Kidney (tissue), 22 donors: ENCODE data around the gene PAQR3. TPM values are rescaled to one million over a fixed set of nuclear protein-coding genes. Genes with fewer than 3 reads are reported as not detected.
A peak's percentile ranks its signal among the peaks of the same experiment; 100 is the strongest.

ENCODE experiments used
- DNase-seq, 5 donors: peaks; one replicate each; pipeline ENCODE4 v3.0.0-alpha.2; 2013 to 2020
- FAIRE-seq: peaks from 2 replicates; lab custom pipeline; 2012; peaks lifted over from hg19 to GRCh38; lab: Jason Lieb, UNC
- H3K27ac ChIP-seq, 2 donors: one replicate each; pipeline ENCODE4 v1.7.0; 2013; ENCODE audit warnings: low read depth in 2 of 2, low read length in 2 of 2, inconsistent platforms in 1 of 2
- H3K27me3 ChIP-seq: one replicate; pipeline ENCODE4 v1.7.1; 2013; ENCODE audit warnings: low read length, inconsistent platforms; ENCODE audit not compliant: control insufficient read depth, insufficient read depth
- H3K36me3 ChIP-seq, 3 donors: one replicate each; pipeline versions ENCODE4 v1.7.0 to v1.7.1; 2013; ENCODE audit warnings: low read length in 3 of 3, control low read depth in 1 of 3, inconsistent platforms in 1 of 3; ENCODE audit not compliant: insufficient read depth in 3 of 3, control insufficient read depth in 2 of 3
- H3K4me1 ChIP-seq, 3 donors: one replicate each; pipeline versions ENCODE4 v1.7.0 to v1.7.1; 2013; ENCODE audit warnings: low read length in 3 of 3, inconsistent platforms in 1 of 3, low read depth in 1 of 3; ENCODE audit not compliant: control insufficient read depth in 2 of 3, insufficient read depth in 2 of 3
- H3K4me3 ChIP-seq, 3 donors: one replicate each; pipeline versions ENCODE4 v1.7.0 to v1.8.1; 2013; ENCODE audit warnings: low read length in 3 of 3, control low read depth in 1 of 3, inconsistent platforms in 1 of 3
- H3K9ac ChIP-seq, 3 donors: one replicate each; pipeline versions ENCODE4 v1.7.0 to v1.7.1; 2013; ENCODE audit warnings: low read length in 3 of 3, control low read depth in 1 of 3, inconsistent platforms in 1 of 3
- H3K9me3 ChIP-seq, 3 donors: one replicate each; pipeline versions ENCODE4 v1.7.0 to v1.7.1; 2013; ENCODE audit warnings: low read length in 3 of 3, control low read depth in 1 of 3, inconsistent platforms in 1 of 3; ENCODE audit not compliant: control insufficient read depth in 2 of 3, insufficient read depth in 1 of 3
- intact Hi-C: fragments of 100-400 bp; cut with DNase I; formaldehyde crosslinking; loops from one replicate; pipeline ENCODE4 v1.11.1; 2022
- long read RNA-seq, 10 donors: library from polyadenylated mRNA in 1 of 10; unstranded in 1 of 10; transcript quantifications; one replicate each; pipeline ENCODE4 v2.0.0 and lab custom pipeline, GENCODE V29; 2021 to 2026
- polyA plus RNA-seq: library from polyadenylated mRNA; stranded (reverse); fragments of 350-450 nt; fragmentation: Illumina TruSeq; extraction: RNeasy Lipid Tissue Mini Kit (QIAGEN cat#74804); gene quantifications from one replicate; pipeline ENCODE4 v1.2.3, GENCODE V29; 2014; ENCODE audit warnings: low read depth, low replicate concordance; ENCODE audit not compliant: insufficient read depth
- total RNA-seq: library from RNA; stranded (reverse); fragmentation: NEBNext Ultra II Directional; extraction: Animal tissue kit (Norgen Biotek cat#: 25700); gene quantifications from one replicate; pipeline ENCODE4 v1.2.1, GENCODE V29; 2021
- TF ChIP-seq, protein P1 (sequence below): IDR thresholded peaks from 3 replicates; pipeline ENCODE4 v1.5.1; 2012; ENCODE audit warnings: mild to moderate bottlenecking, moderate library complexity, borderline replicate concordance; ENCODE audit not compliant: insufficient read depth; ENCODE audit errors: extremely low read depth
- donor health status: control.
- donor health status: control.
- donor health status: control.
- donor health status: control.
- donor health status: control.
- donor health status: DM: yes; HTN: yes; CAD: no.
- donor health status: Normal renal cell carcinoma (clear cell type).

PAQR3 gene, protein sequence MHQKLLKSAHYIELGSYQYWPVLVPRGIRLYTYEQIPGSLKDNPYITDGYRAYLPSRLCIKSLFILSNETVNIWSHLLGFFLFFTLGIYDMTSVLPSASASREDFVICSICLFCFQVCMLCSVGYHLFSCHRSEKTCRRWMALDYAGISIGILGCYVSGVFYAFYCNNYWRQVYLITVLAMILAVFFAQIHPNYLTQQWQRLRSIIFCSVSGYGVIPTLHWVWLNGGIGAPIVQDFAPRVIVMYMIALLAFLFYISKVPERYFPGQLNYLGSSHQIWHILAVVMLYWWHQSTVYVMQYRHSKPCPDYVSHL
- total RNA-seq (11.4 TPM), polyA plus RNA-seq (4.9 TPM)
- long read RNA-seq, donor 1 = 0 reads
- long read RNA-seq, donor 2, full-length matches to known transcripts = 3 of 3 reads
- long read RNA-seq, donor 2, partial matches to known transcripts = 0 of 3 reads
- long read RNA-seq, donor 2, other reads (novel, unspliced or antisense) = 0 of 3 reads
- long read RNA-seq, donor 3, full-length matches to known transcripts = 1 of 1 reads
- long read RNA-seq, donor 3, partial matches to known transcripts = 0 of 1 reads
- long read RNA-seq, donor 3, other reads (novel, unspliced or antisense) = 0 of 1 reads
- long read RNA-seq, donor 4, full-length matches to known transcripts = 2 of 2 reads
- long read RNA-seq, donor 4, partial matches to known transcripts = 0 of 2 reads
- long read RNA-seq, donor 4, other reads (novel, unspliced or antisense) = 0 of 2 reads
- long read RNA-seq, donor 5 = 0 reads
- long read RNA-seq, donor 6 = 0 reads
- long read RNA-seq, donor 7, full-length matches to known transcripts = 8 of 10 reads
- long read RNA-seq, donor 7, partial matches to known transcripts = 0 of 10 reads
- long read RNA-seq, donor 7, other reads (novel, unspliced or antisense) = 2 of 10 reads
- long read RNA-seq, donor 8, full-length matches to known transcripts = 2 of 2 reads
- long read RNA-seq, donor 8, partial matches to known transcripts = 0 of 2 reads
- long read RNA-seq, donor 8, other reads (novel, unspliced or antisense) = 0 of 2 reads
- long read RNA-seq, donor 9, partial matches to known transcripts = 0 of 1 reads
- long read RNA-seq, donor 9, other reads (novel, unspliced or antisense) = 0 of 1 reads
- long read RNA-seq, donor 10, full-length matches to known transcripts = 4 of 4 reads
- long read RNA-seq, donor 10, partial matches to known transcripts = 0 of 4 reads
- long read RNA-seq, donor 10, other reads (novel, unspliced or antisense) = 0 of 4 reads

DNA sequence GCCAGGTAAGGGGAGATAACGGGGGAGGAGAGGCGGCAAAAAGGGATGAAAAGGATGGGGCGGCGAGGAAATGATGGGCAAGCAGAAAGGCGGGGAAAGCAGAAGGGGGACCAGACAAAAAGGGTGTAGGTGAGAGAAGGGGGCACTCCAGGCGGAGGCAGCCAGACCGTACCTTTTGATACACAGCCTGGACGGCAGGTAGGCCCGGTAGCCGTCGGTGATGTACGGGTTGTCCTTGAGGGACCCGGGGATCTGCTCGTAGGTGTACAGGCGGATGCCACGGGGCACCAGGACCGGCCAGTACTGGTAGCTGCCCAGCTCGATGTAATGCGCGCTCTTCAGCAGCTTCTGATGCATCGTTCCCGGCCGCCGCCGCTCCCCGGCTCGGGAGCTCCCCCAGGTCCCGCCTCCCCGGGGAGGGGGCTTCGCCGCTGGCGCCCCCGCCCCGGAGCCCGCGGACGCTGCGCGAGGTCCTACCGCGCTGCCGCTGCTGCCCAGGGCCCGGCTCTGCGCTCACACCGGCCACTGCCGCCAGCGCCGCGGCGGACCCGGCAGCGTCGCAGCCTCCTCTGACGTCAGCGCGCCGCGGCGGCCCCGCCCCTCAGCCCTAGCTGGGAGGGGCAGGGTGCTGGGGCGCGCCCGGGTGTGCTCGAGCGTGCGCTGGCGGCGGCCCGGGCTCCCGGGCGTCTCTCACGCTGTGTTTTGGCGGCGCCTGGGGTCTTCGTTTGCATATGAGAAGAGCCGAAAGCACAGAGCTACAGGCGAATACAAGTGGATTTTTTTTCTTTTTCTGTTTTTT lies at the start of gene PAQR3:
TSS of gene PAQR3 (minus strand) at position 571 of the 799 bp plus-strand sequence. CDS start at position 357, 214 bp downstream.
- H3K4me1 ChIP-seq = peaks cover 0 to 2% (median 0%) of the 10 kb centered on the region in 3 donors
- no peaks in the 10 kb centered on the region for H3K27me3 ChIP-seq
- H3K4me3 ChIP-seq = peak within 1 kb of the TSS; percentile 83 to 89 (median 83)
- H3K27ac ChIP-seq = peak within 1 kb of the TSS in 1 of 2 donors; percentile 14
- no peaks in the 10 kb centered on the region for H3K36me3 ChIP-seq
- H3K9ac ChIP-seq = peak within 1 kb of the TSS; percentile 61 to 84 (median 72)
- no peaks in the 10 kb centered on the region for H3K9me3 ChIP-seq
- intact Hi-C loops = no loop called here
- FAIRE-seq = no peak
- DNase-seq = peak; percentile 82 to 95 (median 91)
- TF ChIP-seq, protein P1, sequence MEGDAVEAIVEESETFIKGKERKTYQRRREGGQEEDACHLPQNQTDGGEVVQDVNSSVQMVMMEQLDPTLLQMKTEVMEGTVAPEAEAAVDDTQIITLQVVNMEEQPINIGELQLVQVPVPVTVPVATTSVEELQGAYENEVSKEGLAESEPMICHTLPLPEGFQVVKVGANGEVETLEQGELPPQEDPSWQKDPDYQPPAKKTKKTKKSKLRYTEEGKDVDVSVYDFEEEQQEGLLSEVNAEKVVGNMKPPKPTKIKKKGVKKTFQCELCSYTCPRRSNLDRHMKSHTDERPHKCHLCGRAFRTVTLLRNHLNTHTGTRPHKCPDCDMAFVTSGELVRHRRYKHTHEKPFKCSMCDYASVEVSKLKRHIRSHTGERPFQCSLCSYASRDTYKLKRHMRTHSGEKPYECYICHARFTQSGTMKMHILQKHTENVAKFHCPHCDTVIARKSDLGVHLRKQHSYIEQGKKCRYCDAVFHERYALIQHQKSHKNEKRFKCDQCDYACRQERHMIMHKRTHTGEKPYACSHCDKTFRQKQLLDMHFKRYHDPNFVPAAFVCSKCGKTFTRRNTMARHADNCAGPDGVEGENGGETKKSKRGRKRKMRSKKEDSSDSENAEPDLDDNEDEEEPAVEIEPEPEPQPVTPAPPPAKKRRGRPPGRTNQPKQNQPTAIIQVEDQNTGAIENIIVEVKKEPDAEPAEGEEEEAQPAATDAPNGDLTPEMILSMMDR = no peak

DNA sequence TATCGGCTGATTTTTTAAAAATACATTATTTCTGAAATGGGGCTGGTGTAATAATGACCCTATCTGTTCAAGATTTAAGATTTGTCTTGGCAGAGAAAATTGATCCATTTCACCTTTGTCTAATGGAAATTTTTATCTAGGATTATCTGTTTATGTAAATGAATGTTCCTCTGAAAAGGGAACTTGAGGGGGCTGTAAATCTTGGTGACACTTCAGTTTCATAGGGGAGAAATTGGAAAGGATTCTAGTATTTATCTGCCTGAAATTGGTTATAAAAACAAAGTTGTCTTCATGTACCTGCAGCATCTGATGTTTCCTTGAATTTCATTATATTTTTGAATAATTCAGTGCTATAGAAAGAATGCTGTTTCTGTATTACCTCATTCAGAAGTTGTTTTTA lies 48.4 kb upstream of the PAQR3 start:
- Histone ChIP-seq H3K9me3 (no peaks in the 10 kb centered on the region), H3K4me1 (no peaks in the 10 kb centered on the region), H3K9ac (no peak overlapping the region), H3K4me3 (no peak overlapping the region), H3K27ac (no peak overlapping the region), H3K36me3 (no peaks in the 10 kb centered on the region), H3K27me3 (no peaks in the 10 kb centered on the region)
- TF ChIP-seq, protein P1 = no peak
- no peak for FAIRE-seq
- DNase-seq = no peak
- intact Hi-C loops = no loop called here

DNA sequence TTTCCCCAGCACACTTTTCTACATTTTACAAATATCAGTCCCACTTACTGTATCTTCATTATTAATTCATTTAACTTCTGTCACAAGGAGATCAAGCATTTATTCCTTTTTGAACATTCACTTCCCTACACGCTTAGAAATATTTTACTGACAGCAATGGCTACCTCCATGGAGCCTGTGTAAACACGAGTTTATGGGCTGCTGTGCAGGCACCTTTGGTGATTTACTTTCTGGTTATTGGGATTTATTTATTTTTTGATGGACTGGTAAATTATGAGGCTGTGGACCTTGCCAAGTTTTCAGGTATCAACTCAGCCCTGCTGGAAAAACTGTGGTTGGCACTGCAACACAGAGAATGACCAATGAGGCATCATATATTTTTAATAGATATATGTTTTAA lies 45.4 kb upstream of the PAQR3 start:
- no peak for FAIRE-seq
- Histone ChIP-seq H3K36me3 (no peaks in the 10 kb centered on the region), H3K9me3 (no peaks in the 10 kb centered on the region), H3K27ac (no peak overlapping the region), H3K4me3 (no peak overlapping the region), H3K9ac (no peak overlapping the region), H3K4me1 (no peaks in the 10 kb centered on the region), H3K27me3 (no peaks in the 10 kb centered on the region)
- intact Hi-C loops = no loop called here
- TF ChIP-seq, protein P1 = no peak
- no peak for DNase-seq
